Kidney epithelial cell (primary cell): ENCODE data around the gene TSPAN33. TPM values are rescaled to one million over a fixed set of nuclear protein-coding genes. Genes with fewer than 3 reads are reported as not detected.
"Not testable (repeated sequence)": the region's sequence is repeated elsewhere in the genome, so short reads cannot be mapped to it uniquely, and the experiment has no call there.

Source experiments
- DNase-seq: peaks from one replicate; pipeline ENCODE4 v3.0.0-alpha.2; 2010; ENCODE audit warnings: low read depth
- H3K27me3 ChIP-seq: 2 replicates; pipeline ENCODE4 v1.6.0; 2011; ENCODE audit warnings: low read length; ENCODE audit not compliant: control insufficient read depth, insufficient read depth
- H3K36me3 ChIP-seq: 2 replicates; pipeline ENCODE4 v1.5.1; 2011; ENCODE audit warnings: low read length; ENCODE audit not compliant: control insufficient read depth, insufficient read depth
- H3K4me3 ChIP-seq: 2 replicates; pipeline ENCODE4 v1.5.1; 2011; ENCODE audit warnings: low read depth, mild to moderate bottlenecking, control low read depth, low read length
- total RNA-seq: library from RNA; depleted of rRNA; stranded (reverse); fragments of >200 nt; gene quantifications from 2 replicates; pipeline ENCODE4 v1.2.3, GENCODE V29; 2015
- TF ChIP-seq, protein P1 (sequence below): IDR thresholded peaks from 2 replicates; pipeline ENCODE4 v1.5.1; 2011; ENCODE audit warnings: mild to moderate bottlenecking, moderate library complexity, low read length, control low read depth, inconsistent platforms; ENCODE audit not compliant: insufficient read depth, poor library complexity, severe bottlenecking

TSPAN33 gene
- total RNA-seq, 1 donor from 2014 or later: 18.0 TPM

DNA sequence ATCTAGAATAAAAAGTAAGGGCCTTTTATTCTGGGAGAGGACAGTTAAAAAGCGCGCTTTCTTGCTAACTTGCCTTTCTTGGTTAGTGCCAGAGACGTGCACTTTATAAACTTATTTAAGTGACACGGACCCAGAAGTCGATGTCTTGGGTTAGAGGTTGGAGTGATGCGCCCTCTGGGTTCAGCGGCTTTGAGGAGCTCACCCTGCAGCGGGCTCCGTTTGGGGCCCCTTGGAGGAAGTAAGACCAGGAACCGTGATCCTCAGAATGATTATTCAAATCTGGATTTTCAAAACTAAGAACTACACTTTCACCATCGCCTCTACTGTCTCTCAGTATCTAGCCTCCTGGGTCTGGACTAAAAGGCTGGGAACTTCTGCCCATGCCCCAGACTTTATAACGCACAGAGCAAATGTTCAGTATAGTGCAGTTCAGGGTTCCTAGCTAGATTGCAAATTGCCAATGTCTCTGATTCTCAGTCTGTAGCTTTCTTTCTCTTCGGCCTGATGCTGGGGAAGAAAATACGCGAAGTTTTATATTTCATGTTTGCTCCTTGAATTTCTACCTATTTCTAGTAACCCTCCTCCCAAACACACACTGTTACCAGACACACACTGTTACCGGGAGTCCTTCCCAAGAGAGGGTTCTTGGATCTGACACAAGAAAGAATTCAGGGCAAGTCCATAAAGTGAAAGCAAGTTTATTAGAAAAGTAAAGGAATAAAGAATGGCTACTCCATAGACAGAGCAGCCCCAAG lies 25.4 kb downstream of the TSPAN33 start:
- H3K36me3 ChIP-seq: no peaks in the 10 kb centered on the region
- H3K27me3 ChIP-seq: no peaks in the 10 kb centered on the region
- TF ChIP-seq, protein P1, sequence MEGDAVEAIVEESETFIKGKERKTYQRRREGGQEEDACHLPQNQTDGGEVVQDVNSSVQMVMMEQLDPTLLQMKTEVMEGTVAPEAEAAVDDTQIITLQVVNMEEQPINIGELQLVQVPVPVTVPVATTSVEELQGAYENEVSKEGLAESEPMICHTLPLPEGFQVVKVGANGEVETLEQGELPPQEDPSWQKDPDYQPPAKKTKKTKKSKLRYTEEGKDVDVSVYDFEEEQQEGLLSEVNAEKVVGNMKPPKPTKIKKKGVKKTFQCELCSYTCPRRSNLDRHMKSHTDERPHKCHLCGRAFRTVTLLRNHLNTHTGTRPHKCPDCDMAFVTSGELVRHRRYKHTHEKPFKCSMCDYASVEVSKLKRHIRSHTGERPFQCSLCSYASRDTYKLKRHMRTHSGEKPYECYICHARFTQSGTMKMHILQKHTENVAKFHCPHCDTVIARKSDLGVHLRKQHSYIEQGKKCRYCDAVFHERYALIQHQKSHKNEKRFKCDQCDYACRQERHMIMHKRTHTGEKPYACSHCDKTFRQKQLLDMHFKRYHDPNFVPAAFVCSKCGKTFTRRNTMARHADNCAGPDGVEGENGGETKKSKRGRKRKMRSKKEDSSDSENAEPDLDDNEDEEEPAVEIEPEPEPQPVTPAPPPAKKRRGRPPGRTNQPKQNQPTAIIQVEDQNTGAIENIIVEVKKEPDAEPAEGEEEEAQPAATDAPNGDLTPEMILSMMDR: no peak
- H3K4me3 ChIP-seq: no peak overlapping the region
- no peak for DNase-seq

DNA sequence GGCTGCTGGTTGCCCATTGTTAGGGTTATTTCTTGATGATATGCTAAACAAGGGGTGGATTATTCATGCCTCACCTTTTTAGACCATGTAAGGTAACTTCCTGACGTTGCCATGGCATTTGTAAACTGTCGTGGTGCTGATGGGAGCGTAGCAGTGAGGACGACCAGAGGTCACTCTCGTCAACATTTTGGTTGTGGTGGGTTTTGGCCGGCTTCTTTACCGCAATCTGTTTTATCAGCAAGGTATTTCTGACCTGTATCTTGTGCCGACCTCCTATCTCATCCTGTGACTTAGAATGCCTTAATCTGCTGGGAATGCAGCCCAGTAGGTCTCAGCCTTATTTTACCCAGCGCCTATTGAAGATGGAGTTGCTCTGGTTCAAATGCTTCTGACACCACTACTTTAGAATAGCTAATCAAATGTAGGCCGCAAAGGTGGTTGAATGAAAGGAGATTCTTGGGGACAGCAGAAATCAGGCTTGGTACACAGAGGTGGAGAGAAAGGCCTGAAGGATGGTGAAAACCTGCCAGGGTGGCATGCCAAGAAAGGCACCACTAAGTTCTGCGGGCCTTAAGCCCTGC lies 26.0 kb downstream of the TSPAN33 start:
- Histone ChIP-seq H3K4me3 (no peak overlapping the region), H3K36me3 (no peaks in the 10 kb centered on the region), H3K27me3 (no peaks in the 10 kb centered on the region)
- TF ChIP-seq, protein P1: no peak
- DNase-seq: no peak

DNA sequence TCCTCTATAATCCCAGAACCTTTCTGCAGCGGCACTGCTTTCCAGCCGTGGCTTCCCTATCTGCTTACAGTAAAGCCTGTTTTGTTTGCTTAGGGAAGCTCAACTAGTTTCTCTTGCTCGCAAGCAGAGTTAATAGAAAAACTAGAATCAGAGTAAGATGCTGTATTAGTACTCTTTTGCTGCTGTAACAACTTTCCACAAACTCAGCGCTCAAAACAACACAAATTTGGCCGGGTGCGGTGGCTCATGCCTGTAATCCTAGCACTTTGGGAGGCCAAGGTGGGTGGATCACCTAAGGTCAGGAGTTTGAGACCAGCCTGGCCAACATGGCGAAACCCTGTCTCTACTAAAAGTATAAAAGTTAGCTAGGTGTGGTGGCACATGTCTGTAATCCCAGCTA lies 29.4 kb downstream of the TSPAN33 start:
- not testable (repeated sequence) for H3K27me3 ChIP-seq, H3K36me3 ChIP-seq, H3K4me3 ChIP-seq, DNase-seq

DNA sequence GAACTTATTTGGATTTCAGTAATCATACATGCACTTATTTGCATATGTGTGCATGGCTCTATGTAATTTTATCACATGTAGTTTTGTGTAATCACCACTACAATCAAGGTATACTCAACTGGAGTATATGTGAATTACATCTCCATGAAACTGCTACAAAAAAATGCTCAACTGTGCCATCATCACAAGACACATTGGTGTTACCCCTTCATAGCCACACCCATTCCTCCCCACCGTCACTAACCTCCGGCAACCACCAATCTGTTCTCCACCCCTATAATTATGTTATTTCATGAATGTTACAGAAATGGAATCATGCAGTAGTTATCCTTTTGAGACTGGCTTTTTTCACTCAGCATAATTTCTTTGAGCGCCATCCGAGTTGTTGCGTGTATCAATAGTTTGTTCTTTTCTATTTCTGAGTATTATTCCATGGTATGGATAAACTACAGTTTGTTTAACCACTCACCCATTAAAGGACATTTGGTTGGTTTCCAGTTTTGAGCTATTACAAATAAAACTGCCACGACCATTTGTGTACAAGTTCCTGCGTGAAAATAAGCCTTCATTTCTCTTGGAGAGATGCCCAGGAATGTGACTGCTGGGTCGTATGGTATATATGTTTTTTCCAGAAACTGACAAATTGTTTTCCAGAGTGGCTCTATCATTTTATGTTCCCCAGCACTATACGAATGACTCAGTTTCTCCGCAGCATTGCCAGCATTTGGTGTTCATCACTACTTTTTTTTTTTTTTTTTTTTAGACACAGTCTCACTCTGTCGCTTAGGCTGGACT lies 32.6 kb downstream of the TSPAN33 start:
- TF ChIP-seq, protein P1: no peak
- Histone ChIP-seq H3K27me3 (no peaks in the 10 kb centered on the region), H3K4me3 (no peak overlapping the region), H3K36me3 (no peaks in the 10 kb centered on the region)
- DNase-seq: no peak

DNA sequence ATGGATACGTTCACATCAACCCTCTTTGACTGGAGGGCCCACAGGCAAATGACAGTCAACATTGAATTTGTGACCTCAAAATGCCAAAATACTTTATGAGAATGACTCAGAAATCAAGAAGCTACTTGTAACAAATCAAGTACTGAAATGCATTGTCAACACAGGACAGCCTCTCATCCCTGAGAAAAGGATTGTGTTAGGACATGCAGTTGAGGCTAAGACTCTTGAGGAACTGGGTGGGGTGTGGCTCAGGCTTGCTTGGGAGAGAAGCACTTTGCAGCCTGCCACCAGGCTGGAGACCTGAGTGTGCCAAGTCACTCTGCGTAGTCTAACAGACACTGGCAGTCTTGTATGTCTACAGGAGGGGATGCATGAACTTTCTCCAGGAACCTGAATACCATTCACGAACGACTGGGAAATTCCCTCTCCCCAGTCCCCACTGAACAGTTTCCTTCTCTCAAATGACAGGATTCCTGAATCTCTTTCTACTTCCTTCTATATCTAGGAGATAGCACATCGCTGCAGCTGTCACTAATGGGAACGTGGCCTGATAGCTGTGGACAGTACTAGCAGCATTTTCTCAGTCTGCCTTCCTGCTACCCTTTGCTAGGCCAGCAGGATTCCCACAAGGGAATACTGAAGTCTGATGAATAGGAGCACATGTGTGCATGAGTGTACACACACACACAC lies 40.6 kb downstream of the TSPAN33 start:
- TF ChIP-seq, protein P1: no peak
- DNase-seq: no peak
- H3K27me3 ChIP-seq: no peaks in the 10 kb centered on the region
- no peak overlapping the region for H3K4me3 ChIP-seq
- H3K36me3 ChIP-seq: no peaks in the 10 kb centered on the region

DNA sequence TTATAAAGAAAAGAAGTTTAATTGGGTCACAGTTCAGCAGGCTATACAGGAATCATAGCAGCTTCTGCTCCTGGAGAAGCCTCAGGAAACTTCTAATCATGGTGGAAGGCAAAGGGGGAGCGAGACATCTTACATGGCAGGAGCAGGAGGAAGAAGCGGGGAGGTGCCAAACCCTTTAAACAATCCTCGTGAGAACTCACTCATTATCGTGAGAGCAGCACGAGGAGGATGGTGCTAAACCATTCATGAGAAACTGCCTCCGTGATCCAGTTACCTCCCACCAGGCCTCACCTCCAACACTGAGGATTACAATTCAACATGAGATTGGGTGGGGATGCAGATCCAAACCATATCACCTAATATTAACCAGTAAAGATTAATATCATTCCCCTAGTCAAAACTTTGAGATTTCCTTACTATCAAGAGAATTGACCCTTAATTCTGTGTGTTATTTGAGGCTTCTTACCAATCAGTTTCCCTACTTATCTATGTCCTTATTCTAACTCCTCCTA lies 42.3 kb downstream of the TSPAN33 start:
- Histone ChIP-seq H3K36me3 (no peaks in the 10 kb centered on the region), H3K4me3 (no peak overlapping the region), H3K27me3 (no peaks in the 10 kb centered on the region)
- TF ChIP-seq, protein P1: no peak
- DNase-seq: no peak
